Jurkat, Clone E6-1 (cell line): ENCODE data around the gene DYRK3.
"Not testable (repeated sequence)": the region's sequence is repeated elsewhere in the genome, so short reads cannot be mapped to it uniquely, and the experiment has no call there.

Experiments used
- DNase-seq: peaks from one replicate; pipeline ENCODE4 v3.0.0-alpha.2; 2011; ENCODE audit warnings: low read depth, low spot score
- H3K4me3 ChIP-seq: 2 replicates; pipeline ENCODE4 v1.5.1; 2011; ENCODE audit warnings: mild to moderate bottlenecking, low read length, control low read depth, moderate library complexity

The DYRK3 gene

DNA sequence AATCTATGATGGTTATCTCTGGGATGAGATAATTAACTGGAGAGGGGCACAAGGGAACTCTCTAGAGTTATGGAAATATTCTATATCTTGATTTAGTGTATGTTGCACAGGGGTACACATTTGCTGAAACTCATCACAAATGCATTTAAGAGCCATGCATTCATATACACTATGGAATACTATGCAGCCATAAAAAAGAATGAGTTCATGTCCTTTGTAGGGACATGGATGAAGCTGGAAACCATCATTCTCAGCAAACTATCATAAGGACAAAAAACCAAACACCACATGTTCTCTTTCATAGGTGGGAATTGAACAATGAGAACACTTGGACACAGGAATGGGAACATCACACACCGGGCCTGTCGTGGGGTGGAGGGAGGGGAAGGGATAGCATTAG, 8.9 kb upstream of the DYRK3 start:
- H3K4me3 ChIP-seq, DNase-seq: not testable (repeated sequence)

DNA sequence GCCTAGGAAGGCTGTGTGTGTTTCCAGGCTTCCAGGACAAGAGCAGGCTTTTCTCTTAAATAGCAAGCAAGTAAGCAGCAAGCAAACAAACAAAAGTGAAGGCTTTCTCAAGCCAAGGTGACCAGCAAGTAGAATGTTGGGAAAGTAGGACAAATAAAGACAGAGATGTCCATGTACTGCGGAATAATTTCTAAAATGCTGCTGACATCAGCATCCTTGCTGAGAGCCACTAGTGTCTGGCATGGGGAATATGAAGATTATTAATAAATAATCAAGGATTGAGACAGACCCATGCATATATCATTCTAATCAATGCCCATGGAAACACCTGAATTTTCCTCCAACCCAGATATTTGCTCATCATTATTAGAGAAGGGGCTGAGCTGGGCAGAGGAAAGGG, 6.4 kb upstream of the DYRK3 start:
- DNase-seq: no peak
- H3K4me3 ChIP-seq: no peak overlapping the region

DNA sequence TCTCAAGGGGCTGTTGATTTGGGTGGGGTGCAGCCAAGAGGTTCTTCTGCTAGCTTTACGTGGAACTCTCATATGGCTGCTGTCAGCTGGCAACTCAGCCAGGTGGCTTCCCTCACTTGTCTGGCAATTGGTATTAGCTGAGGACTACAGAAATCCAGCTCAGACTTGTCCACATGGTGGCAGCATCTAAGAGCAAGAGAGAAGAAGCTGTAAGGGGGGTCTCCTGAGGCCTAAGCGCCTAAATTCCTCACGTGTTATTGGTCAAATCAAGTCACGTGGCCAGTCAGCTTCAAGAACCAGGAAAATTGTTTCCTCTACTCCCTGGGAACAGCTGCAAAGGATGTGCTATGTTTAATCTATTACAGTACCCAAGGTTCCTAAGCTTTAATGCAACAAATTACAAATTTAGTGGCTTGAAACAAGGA, 4.2 kb upstream of the DYRK3 start:
- DNase-seq: peak; percentile 84
- H3K4me3 ChIP-seq: no peak overlapping the region

DNA sequence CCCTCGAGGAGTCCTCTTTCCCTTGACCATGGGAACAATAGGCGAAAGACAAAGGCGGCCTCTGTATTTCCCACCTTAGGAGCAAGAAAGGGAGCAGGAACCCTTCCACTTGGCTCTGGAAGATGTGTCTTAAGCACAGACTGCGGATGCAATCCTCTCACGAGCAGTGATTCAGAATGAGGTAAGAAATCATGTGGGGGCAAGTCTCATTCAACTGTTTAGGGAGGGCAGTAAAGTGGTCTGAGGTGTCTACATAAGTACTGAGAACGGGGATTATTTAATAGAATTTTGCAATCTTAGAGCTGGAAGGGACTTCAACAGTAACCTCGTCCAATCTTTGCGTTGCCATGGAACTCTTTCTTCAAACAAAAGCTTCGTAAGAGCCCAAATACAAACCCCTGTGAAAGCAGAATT, 1.6 kb upstream of the DYRK3 start:
- H3K4me3 ChIP-seq: no peak overlapping the region
- no peak for DNase-seq

DNA sequence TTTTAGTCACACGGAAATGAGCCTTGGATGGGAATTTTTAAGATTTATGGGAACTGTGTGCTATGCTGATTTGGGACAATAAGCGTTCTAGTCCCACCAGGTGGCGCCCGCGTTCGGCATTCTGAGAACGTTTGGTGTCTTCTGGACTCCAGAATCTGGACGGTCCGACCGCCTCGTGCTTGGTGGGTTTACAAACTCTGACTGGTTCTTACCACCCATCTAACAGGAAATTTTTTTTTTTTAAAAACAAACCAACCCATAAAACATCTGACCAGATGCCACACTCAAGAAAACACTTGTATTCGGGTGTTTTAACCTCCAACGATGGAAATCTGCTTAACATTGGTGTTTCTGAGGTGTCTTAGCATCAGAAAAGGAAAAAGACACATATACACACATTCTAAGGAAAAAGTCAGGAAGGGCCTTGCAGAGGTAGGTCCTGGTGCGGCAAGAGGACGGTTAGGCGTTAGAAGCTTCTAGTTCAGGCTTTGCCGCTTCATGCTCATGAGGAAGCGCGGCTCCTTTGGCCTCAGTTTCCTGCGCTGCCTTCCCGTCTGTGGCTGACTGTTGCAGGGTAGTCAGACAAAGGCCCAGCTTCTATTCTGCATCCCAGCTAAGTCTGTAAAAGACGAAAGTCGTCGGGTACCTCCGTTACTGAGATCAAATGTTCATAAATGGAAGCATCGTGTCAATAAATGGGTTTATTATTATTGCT, 814 bp upstream of the DYRK3 start:
- DNase-seq: peak; percentile 37
- H3K4me3 ChIP-seq: peak overlapping the region; percentile 71

DNA sequence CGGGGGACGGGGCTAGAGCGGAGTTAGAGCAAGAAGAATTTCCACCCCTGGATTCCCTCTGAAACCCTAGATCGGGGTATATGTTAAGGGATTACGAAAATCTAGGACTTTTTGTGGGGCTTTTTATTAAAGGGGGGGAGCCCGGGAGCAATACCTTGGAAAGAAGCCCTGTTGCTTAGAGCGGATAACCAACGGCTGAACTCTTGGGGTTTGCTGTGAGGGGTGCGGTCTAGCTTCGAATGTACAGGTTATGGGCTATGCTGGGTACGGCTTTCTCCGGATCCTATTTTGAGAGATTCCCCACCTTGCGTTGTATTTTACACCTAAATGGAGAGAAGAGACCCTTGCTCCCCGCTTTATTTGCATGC, 626 bp downstream of the DYRK3 start:
- H3K4me3 ChIP-seq: peak overlapping the region; percentile 71
- DNase-seq: no peak

DNA sequence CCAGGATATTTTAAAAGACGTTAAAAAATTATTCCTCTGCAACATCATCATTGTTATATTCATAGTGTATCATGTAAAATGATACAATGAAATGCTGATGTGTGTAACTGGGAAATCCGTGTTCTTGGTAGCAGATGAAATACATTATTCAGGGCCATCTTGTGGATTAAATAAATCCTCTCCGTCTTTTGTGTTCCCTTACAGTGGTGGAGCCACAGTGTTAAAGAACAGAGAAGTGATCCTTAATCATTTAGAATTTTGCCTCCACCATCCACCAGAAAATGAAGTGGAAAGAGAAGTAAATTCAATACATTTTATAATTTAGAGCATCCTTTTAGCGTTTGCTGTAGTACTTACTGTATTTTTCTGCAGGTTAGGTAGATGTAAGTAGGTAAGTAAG, 1.3 kb downstream of the DYRK3 start:
- no peak overlapping the region for H3K4me3 ChIP-seq
- no peak for DNase-seq

DNA sequence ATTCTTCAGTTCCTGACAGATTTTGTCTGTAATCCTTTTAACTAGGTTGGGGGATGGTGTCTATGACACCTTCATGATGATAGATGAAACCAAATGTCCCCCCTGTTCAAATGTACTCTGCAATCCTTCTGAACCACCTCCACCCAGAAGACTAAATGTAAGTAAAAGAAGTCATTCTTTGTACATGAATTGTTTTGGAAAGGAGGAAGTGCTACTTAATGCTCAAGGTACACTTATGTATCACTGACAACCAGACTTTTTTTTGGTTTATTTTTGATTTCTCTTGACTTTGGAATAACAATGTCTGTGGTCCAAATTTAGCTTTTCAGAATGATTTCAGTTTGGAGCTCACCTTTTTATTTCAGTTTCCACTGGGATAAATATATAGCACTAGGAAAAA, 2.3 kb downstream of the DYRK3 start:
- no peak overlapping the region for H3K4me3 ChIP-seq

DNA sequence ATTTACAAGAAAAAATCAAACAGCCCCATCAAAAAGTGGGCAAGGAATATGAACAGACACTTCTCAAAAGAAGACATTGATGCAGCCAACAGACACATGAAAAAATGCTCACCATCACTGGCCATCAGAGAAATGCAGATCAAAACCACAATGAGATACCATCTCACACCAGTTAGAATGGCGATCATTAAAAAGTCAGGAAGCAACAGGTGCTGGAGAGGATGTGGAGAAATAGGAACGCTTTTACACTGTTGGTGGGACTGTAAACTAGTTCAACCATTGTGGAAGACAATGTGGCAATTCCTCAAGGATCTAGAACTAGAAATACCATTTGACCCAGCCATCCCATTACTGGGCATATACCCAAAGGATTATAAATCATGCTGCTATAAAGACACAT, 6.7 kb downstream of the DYRK3 start:
- not testable (repeated sequence) for H3K4me3 ChIP-seq

More for the DNA sequence above, 2.3 kb downstream of the DYRK3 start:
- no peak for DNase-seq

DNA sequence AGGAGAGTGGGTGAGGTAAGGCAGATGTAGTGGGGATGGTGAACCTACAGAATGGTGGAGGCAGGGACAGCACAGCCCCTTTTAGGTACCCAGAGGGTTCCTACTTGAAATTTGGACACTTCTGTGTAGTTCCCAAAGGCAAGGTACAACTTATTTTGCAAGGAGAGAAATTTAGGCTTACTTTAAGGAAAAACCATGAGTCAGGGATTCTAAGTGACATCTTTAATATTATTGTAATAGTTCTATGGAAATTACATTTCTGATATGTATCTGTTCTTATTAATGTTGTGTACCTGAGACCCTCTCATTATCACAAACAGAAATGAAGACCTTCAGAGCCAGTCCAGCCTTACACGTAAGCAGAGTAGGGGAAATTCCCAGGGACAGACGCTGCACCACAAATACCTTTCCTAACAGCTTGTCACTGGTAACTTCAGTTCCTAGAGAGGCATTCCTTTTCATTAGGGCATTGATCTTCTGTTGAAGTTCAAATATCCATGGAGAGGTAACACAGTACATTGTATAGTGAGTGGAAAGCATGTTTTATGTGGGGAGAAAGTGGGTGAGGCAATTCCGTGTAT, 7.9 kb downstream of the DYRK3 start:
- H3K4me3 ChIP-seq: no peak overlapping the region
- no peak for DNase-seq

More for the DNA sequence above, 6.7 kb downstream of the DYRK3 start:
- not testable (repeated sequence) for DNase-seq

DNA sequence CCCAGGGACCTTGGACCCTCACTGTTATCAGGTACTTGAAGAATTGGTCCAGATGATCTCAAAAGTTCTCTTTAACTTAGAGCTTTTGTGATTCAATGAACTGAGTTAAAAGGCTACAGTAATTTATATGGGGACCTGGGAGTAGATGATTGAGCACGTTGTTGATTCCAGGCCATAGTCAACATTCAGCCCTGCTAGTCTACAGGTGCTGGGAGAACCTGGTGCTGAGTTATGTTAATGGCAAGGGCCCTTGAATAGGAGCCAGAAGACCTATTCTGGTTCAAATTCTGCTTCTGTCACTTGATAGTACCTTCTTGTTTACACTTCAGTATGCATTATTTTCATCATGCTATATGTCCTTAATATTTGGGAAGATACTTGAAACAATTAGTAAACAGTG, 11.2 kb downstream of the DYRK3 start:
- no peak overlapping the region for H3K4me3 ChIP-seq
- no peak for DNase-seq

DNA sequence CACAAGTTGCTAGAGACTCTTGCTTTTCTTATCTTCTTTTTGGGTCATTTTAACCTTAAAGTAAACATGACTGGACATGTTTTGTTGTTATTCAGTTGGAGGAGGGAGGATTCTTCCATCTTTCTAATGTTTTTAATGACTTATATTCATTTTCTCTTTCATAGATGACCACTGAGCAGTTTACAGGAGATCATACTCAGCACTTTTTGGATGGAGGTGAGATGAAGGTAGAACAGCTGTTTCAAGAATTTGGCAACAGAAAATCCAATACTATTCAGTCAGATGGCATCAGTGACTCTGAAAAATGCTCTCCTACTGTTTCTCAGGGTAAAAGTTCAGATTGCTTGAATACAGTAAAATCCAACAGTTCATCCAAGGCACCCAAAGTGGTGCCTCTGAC, 11.9 kb downstream of the DYRK3 start:
- DNase-seq: no peak
- no peak overlapping the region for H3K4me3 ChIP-seq

DNA sequence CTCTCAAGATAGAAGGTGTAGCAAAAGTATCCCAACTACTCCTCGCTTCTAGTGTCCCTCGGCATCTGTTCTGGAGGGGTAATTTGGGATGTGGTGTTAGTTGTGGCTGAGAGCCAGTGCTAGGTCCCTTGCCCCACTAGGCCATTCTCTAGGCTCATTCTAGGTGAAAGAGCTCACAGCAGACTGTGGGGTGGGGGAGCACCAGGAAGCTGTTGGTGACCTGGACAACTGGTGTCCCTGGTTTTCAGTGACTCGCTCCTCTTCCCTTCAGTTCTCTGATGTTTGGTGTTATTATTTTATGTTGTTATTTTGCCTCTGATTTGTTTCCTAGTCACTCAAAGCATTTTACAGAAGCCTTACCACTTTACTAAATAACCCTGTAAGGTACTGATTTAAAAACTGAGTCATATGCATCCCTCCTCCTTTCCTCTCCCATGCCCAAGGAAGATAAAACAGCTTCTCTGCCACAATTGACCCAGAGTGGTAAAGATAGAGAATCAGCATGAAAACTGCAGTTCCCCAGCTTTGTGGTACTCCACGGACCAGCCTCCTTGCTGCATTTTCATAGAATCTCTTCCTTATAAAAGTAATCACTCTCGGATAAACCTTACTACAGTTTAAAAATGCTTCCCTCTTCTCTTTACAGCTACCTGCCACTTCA, 14.1 kb downstream of the DYRK3 start:
- no peak for DNase-seq
- no peak overlapping the region for H3K4me3 ChIP-seq

DNA sequence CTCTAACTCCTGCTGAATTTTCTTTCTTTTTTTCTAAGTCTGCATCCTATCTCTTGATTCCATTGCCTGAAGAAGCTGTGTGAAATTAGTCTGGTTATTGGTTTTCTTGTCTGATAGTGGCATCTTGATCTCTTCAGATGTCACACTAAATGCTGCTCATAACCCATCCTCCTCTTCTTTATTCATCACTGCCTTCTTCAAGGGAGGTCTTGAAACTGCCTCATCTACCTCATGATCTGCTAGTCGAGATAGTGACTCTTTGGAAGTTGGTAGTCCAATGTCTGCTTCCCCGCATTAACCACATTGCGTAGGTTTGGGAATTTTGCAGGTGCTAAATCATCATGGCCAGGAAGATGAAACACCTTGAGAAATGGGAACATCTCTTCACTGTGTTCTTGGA, 15.7 kb downstream of the DYRK3 start:
- no peak overlapping the region for H3K4me3 ChIP-seq
- no peak for DNase-seq

DNA sequence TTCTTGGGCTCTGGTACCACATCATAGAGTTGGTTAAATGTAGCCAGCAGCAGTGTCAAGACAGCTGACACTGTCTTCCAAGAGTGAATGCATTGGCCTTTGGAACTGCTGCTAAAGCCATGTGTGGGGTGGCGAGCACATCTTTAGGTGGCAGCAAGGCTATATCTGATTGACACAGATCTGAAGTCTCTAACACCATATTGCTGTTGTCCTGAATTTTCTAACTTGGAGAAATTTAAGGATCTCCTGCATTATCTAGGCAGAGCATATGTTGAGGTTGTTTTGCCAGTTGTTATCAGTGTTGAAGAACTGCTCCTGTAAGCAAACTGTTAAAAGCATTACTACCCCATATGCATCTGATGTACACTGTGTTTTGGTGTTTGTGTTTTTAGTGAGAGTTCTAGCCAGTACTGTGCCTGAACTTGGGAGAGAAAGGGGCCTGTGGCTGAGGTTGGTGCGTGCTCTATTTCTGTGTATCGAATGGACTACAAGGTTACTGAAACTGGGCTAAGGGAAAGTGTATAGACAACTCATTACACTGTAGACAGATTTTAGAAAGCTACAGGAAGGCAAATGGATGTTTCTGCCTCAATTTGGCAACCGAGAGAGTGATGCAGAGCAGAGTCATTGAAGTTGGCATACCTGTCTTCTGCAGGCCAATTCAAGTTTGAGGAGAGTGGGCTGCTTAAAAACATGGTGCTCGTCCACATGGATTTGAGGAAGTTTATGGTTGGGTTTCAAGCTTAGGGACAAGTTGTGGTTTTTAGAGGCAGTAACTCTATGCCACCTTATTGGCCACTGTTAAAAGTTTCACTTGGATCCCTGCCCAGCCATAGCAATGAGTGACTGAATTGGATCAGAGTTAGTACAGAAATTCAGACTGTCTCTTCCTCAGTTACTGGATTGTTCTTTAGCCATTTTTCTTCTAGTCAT, 16.9 kb downstream of the DYRK3 start:
- DNase-seq: no peak
- H3K4me3 ChIP-seq: no peak overlapping the region

DNA sequence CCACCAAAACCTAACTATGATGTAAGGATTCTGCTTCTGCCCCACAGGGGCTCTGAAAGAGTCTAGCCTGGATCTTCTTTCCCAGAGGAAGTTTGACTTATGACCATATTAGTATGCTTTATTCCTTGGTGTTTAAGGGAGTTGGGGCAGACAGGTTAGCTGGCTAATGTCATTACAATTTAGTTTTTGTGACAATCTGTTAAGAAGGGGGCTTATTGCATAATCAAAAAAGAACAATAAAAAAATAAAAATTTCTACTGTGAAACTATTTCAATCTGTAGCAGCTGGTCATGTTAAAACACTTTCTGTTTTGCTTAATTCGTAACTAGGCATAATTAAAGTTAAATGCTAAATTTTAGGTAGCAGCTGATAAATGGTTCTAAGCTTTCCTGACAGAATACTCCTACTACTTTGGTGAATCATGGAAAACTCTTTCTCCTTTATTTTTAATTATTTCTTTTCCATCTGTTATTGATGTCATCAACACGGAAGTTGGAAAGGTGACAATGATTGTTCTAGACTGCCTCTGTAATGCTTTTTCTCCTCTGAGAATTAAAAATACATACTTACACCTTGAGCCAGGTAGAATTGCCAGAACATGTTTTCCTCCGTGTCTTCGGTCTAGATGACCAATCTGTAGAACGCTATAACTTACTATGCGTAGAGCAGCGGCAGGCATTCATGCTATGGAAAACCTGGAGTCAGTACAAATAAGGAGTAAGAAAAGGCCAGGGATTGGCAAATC, 18.6 kb downstream of the DYRK3 start:
- DNase-seq: no peak
- H3K4me3 ChIP-seq: no peak overlapping the region

DNA sequence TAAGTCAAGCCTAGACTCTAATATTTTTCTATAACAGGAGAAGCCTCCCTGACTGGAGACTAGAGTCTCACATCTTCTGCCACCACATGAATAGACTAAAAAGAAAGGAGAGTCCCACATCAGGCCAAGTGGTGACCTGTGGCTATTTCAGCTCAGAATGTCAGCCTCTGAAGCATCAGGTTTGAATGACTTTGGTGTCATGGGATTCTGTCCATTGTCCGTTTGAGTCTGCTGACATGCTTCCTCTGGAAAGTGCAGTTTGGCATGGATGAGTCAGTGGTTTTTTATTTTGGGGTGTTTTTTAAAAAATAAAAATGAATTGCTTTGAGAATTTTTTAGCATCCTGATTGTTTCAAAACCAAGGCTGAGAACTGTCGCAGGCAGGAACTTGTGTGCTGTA, 19.5 kb downstream of the DYRK3 start:
- DNase-seq: no peak
- no peak overlapping the region for H3K4me3 ChIP-seq

DNA sequence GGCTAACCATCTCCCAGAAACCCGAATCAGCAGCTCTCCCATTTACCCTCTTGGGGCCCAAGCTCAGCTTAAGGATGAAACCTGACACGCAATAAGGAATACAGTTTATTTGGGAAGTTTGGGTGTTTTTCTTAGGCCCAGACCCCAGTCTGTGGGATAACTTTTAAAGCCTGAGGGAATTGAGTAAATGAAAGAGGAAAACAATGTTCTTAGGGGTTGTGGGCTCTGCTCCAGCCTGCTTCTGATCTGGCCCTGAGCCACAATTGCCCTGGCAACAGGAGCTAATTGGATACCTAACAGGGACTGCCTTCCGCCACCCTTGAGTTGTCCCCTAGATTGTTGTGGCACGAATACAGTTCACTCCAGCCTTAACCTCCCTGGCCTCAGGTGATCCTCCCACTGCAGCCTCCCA, 20.1 kb downstream of the DYRK3 start:
- no peak for DNase-seq
- H3K4me3 ChIP-seq: no peak overlapping the region

DNA sequence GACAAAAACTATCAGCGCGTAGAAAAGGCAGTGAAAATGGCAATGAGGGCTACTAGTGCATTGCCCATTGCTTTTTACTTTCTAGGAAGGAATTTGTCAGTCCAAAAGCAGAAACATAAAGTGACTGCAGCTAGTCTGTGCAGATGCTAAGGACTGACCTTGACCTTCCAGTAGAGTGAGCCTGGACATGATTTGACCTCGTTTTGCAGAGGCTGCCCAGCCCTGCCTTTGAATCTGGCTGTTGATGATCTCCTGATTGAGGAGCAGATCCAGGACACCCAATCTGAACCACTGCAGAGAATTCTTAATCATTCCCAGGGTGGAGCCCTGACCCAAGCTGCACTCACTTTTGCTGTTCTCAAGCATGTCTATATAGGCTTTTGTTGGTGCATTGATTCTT, 21.6 kb downstream of the DYRK3 start:
- no peak overlapping the region for H3K4me3 ChIP-seq

More for the DNA sequence above, 21.6 kb downstream of the DYRK3 start:
- no peak for DNase-seq
